CD1c-positive myeloid dendritic cell (primary cell): ENCODE results near the gene GDA.
"Not testable (repeated sequence)": the region's sequence is repeated elsewhere in the genome, so short reads cannot be mapped to it uniquely, and the experiment has no call there.

Experiments used
- DNase-seq: peaks from one replicate; pipeline ENCODE4 v3.0.0-alpha.2; 2016; ENCODE audit errors: extremely low spot score

The GDA gene

GRCh38 chr9:72207278-72207677 is 58.0 kb downstream of the GDA start:
- no peak for DNase-seq

GRCh38 chr9:72210522-72210921 is 61.3 kb downstream of the GDA start:
- DNase-seq, result no peak

GRCh38 chr9:72211047-72211446 is 61.8 kb downstream of the GDA start:
- no peak for DNase-seq

- no peak for DNase-seq
Observed at GRCh38 chr9:72213906-72214305, 64.7 kb downstream of the GDA start.

GRCh38 chr9:72217306-72217842 is 68.1 kb downstream of the GDA start:
- no peak for DNase-seq

GRCh38 chr9:72220589-72220988 is 71.3 kb downstream of the GDA start:
- no peak for DNase-seq

GRCh38 chr9:72226146-72226812 is 77.0 kb downstream of the GDA start:
- DNase-seq, result no peak

- DNase-seq, result no peak
Observed at GRCh38 chr9:72228282-72228681, 79.0 kb downstream of the GDA start.

GRCh38 chr9:72232778-72233177 is 83.5 kb downstream of the GDA start:
- DNase-seq, result no peak

GRCh38 chr9:72247549-72247948 is 98.3 kb downstream of the GDA start:
- DNase-seq, result no peak

- DNase-seq, result no peak
Observed at GRCh38 chr9:72251589-72251988, 102.3 kb downstream of the GDA start.

- no peak for DNase-seq
Observed at GRCh38 chr9:72254901-72255545, 105.8 kb downstream of the GDA start.

GRCh38 chr9:72255569-72255968 is 106.3 kb downstream of the GDA start:
- no peak for DNase-seq

GRCh38 chr9:72256931-72257330 is 107.7 kb downstream of the GDA start:
- no peak for DNase-seq

- no peak for DNase-seq
Observed at GRCh38 chr9:72257814-72258213, 108.6 kb downstream of the GDA start.

- DNase-seq, result no peak
Observed at GRCh38 chr9:72262063-72262462, 112.8 kb downstream of the GDA start.

GRCh38 chr9:72263572-72263971 is 114.3 kb downstream of the GDA start:
- no peak for DNase-seq

- no peak for DNase-seq
Observed at GRCh38 chr9:72268961-72269360, 119.7 kb downstream of the GDA start.

- not testable (repeated sequence) for DNase-seq
Observed at GRCh38 chr9:72270359-72270758, 121.1 kb downstream of the GDA start.

- DNase-seq, result peak; percentile 74
Observed at GRCh38 chr9:72271613-72272478, 122.6 kb downstream of the GDA start.

GRCh38 chr9:72274441-72274840 is 125.2 kb downstream of the GDA start:
- no peak for DNase-seq

GRCh38 chr9:72274916-72275315 is 125.7 kb downstream of the GDA start:
- no peak for DNase-seq
